Measurements from ENCODE around the gene SEPTIN5.

The SEPTIN5 gene

GRCh38 chr22:19735665-19736510, 21.6 kb downstream of the SEPTIN5 start:
- DNase-seq, result no peak

- DNase-seq, result no peak
Measured at GRCh38 chr22:19737846-19738663, 23.8 kb downstream of the SEPTIN5 start.

- DNase-seq, result no peak
Measured at GRCh38 chr22:19738664-19739447, 24.6 kb downstream of the SEPTIN5 start.

GRCh38 chr22:19739448-19739895, 25.2 kb downstream of the SEPTIN5 start:
- no peak for DNase-seq

GRCh38 chr22:19739911-19740449, 25.7 kb downstream of the SEPTIN5 start:
- no peak for DNase-seq

- no peak for DNase-seq
Measured at GRCh38 chr22:19740586-19740985, 26.3 kb downstream of the SEPTIN5 start.

GRCh38 chr22:19741053-19741452, 26.8 kb downstream of the SEPTIN5 start:
- DNase-seq, result no peak

GRCh38 chr22:19742160-19743066, 28.1 kb downstream of the SEPTIN5 start:
- DNase-seq, result no peak

GRCh38 chr22:19743081-19743480, 28.8 kb downstream of the SEPTIN5 start:
- no peak for DNase-seq

- no peak for DNase-seq
Measured at GRCh38 chr22:19743651-19744050, 29.3 kb downstream of the SEPTIN5 start.

GRCh38 chr22:19744350-19745006, 30.2 kb downstream of the SEPTIN5 start:
- no peak for DNase-seq

- no peak for DNase-seq
Measured at GRCh38 chr22:19745155-19746101, 31.1 kb downstream of the SEPTIN5 start.

- DNase-seq, result no peak
Measured at GRCh38 chr22:19746726-19747125, 32.4 kb downstream of the SEPTIN5 start.

GRCh38 chr22:19747551-19747950, 33.2 kb downstream of the SEPTIN5 start:
- DNase-seq, result no peak

- no peak for DNase-seq
Measured at GRCh38 chr22:19748139-19748538, 33.8 kb downstream of the SEPTIN5 start.

- DNase-seq, result no peak
Measured at GRCh38 chr22:19748991-19749664, 34.8 kb downstream of the SEPTIN5 start.

GRCh38 chr22:19749876-19750275, 35.6 kb downstream of the SEPTIN5 start:
- no peak for DNase-seq

- DNase-seq, result no peak
Measured at GRCh38 chr22:19750507-19751490, 36.5 kb downstream of the SEPTIN5 start.

Measured in CD4-positive, alpha-beta T cell treated with Interleukin-21 for 1 hour (primary cell).